Activated CD8-positive, alpha-beta memory T cell treated with anti-CD3 and anti-CD28 coated beads, Interleukin-2, amount 50 U/mL, for 24 hours (primary cell): Measurements from ENCODE around the gene NFE2L3.
"Not testable (repeated sequence)": the region's sequence is repeated elsewhere in the genome, so short reads cannot be mapped to it uniquely, and the experiment has no call there.

ENCODE experiments used
- DNase-seq: peaks from one replicate; pipeline ENCODE4 v3.0.0-alpha.2; 2020; ENCODE audit errors: extremely low read depth

The NFE2L3 gene, protein sequence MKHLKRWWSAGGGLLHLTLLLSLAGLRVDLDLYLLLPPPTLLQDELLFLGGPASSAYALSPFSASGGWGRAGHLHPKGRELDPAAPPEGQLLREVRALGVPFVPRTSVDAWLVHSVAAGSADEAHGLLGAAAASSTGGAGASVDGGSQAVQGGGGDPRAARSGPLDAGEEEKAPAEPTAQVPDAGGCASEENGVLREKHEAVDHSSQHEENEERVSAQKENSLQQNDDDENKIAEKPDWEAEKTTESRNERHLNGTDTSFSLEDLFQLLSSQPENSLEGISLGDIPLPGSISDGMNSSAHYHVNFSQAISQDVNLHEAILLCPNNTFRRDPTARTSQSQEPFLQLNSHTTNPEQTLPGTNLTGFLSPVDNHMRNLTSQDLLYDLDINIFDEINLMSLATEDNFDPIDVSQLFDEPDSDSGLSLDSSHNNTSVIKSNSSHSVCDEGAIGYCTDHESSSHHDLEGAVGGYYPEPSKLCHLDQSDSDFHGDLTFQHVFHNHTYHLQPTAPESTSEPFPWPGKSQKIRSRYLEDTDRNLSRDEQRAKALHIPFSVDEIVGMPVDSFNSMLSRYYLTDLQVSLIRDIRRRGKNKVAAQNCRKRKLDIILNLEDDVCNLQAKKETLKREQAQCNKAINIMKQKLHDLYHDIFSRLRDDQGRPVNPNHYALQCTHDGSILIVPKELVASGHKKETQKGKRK

DNA sequence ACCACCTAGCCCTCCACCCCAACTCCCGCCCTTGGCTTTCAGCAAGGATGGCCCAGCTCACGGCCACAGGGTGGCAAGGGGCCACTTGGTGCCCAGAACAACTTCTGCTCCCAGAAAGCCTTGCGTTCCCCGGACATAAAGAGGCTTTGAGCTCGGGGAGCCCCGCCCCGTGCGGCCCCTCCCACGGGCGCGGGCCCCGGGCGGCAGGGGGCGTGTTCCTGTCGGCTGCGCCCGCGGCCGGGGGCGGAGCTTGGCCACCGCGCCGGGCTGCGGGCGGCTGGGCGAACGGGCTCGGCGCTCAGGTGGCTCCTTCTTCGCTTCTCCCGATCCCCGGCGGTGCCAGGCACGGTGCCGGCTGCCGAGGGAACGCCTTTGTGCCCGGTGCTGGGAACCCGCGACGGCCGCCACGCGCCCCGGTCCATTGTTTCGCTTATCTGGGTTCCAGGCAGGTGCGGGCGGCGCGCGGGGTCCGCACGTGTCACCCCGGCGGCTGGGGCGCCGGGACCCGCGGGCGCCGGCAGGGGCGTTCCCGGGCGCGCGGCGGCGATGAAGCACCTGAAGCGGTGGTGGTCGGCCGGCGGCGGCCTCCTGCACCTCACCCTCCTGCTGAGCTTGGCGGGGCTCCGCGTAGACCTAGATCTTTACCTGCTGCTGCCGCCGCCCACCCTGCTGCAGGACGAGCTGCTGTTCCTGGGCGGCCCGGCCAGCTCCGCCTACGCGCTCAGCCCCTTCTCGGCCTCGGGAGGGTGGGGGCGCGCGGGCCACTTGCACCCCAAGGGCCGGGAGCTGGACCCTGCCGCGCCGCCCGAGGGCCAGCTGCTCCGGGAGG is at the start of gene NFE2L3:
Gene NFE2L3 (plus strand): TSS at position 246 of the 829 bp plus-strand sequence. CDS start 301 bp downstream, at position 547.
- peak; percentile 51 for DNase-seq

DNA sequence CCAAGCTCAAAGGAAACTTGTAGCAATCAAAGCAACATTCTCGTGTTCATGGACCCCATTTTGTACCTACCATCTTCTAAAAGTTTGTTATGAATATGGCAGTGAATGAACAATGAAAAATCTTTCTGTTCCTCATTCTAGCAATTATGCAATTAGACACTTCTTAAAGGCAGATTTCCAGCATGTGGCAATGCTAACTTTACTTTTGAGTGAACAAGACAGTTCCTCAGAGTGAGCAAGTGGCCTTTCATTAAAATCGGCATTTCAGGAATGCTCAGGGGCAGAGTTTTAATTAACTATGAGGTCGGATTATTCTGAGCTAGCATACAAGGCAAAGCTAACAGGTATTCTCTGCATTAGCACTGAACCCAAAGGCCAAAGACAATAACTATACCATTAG is 48.4 kb upstream of the NFE2L3 start:
- DNase-seq, result no peak

DNA sequence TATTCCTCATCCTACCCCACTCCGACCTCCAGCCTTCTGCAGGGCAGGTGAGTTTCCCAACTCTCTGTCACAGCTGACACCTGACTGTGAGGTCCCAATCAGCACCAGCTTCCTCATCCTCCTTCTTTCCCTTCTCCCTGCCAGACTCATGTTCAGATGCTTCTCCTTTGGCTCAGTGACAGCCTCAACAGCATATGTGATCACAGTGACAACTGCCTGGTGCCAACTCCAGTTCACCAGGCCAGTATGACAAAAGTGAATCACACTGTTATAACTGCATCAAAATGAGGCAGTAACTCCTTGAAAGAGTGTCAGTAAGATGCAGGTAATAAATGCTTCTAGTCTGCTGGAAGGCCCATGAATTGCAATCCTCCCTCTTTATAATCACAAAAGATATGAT is 46.8 kb upstream of the NFE2L3 start:
- no peak for DNase-seq

DNA sequence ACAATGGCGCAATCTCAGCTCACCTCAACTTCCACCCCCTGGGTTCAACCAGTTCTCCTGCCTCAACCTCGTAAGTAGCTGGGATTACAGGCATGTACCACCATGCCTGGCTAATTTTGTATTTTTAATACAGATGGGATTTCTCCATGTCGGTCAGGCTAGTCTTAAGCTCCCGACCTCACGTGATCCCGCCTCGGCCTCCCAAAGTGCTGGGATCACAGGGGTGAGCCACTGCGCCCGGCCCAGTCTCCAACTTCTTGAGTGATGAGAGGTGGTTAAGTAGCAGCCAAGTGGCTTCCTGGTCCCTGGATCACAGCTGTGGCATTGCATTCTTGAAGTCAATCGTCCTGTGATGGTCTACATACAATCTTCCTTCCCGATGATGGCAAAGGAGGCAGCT is 46.1 kb upstream of the NFE2L3 start:
- DNase-seq, result no peak

DNA sequence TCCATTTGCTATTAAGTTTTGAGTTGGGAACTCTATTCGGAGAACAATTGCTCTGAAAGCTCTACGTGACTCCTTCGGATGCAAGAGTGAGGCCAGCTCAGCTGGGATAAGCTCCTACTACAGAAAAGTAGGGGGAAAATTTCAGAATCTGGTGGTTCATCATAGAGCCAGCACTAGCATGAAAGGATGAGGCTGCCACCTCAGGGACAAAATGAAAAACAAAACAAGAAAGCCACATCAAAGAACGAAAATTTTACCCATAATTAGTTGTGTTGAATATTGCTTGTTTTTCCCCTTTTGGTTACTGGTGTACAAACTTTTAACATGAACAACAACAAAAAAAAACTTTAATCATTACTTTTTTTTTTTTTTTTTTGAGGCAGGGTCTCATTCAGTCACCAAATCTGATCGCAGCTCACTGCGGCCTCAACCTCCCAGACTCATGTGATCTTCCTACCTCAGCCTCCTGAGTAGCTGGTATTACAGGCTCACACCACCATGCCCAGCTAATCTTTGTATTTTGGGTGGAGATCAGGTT is 39.7 kb upstream of the NFE2L3 start:
- DNase-seq, result no peak

DNA sequence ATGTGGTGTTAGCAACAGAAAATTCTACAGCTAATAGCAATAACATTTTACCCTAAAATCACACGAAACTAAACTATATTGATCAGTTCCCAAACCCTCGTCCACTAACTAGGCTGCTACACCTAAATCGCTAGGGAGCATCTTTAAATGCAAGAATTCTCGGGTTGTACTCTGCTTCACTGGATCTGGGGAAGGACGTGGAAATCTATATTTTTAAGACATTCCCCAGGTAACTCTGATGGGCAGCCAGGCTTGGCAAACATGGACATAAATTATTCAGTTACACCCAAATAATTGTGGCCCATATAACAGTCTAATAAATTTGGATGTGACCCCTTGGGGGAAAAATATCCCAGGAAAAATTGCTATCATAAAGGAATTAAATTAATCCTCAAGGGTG is 36.3 kb upstream of the NFE2L3 start:
- DNase-seq, result no peak

DNA sequence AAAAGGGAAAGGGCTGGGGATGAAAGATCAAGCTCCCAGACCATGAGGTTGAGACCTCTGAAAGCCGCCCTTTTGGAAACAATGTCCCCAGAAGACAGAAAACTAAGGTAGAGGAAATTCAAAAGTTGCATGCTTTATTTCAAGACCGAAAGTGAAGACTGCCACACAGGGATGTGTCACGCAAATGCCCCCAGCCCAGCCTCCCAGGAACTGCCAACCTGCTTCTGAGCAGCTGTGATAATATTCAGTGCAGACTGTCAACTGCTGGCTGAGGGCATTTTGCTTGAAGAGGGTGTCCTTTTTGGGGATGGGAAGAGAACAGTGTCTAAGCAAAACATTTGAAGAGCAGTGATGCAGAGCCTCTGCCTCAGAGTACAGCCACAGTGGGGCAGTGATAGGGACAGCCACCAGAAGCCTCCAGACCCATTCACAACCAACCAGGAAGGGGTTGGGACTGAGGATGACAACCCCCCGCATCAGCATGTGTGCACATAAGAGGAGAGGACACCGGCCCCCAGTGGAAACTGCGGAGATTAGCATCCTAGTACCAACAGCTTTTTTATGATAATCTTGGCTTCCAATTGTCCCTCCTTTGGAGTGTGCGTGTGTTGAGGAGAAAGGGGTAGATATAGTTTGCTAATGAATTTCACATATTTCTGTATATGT is 34.7 kb upstream of the NFE2L3 start:
- no peak for DNase-seq

DNA sequence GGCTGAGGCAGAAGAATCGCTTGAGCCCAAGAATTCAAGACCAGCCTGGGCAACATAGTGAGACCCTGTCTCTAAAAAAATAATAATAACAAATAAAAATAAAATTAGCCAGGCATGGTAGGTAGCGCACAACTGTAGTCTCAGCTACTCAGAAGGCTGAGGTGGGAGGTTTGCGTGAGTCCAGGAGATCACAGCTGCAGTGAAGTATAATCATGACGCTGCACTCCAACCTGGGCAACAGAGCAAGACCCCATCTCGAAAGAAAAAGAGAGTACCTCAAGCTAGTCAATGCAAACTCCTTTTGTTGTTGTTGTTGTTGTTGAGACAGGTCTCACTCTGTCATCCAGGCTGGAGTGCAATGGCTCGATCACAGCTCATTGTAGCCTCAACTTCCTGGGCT is 34.0 kb upstream of the NFE2L3 start:
- DNase-seq, result no peak

DNA sequence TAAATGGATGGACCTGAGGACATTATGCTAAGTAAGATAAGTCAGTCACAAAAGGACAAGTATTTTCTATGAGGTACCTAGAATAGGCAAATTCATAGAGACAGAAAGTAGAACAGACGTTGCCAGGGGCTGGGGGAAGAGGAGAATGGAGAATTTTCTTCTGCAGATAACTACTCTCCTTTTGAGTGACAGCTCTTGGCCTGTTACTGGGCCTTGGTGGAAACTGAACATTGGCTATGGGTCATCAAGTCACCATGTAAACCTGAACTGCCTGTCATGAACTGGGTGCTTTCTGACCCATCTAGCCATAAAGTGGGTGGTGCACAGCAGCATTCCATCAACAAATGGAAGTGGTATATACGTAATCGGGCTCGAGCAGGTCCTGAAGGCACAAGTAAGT is 29.3 kb upstream of the NFE2L3 start:
- DNase-seq, result no peak

DNA sequence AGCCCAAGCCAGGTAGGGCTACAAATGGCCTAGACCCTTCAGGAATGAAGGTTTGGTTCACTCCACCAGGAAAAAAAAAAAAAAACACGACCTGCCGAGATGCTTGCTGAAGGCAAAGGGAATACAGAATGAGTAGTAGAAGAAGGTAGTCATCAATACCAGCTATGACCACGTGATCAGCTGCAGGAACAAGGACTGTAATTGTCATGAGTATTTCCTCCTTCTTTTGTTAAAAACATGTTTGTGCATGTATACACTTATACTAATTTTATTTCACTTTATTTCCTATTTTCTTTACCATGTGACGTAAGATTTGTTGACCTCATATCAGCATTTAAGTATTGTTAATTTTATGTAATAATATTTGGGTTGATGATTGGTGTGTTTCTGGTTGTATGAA is 27.2 kb upstream of the NFE2L3 start:
- DNase-seq, result not testable (repeated sequence)

DNA sequence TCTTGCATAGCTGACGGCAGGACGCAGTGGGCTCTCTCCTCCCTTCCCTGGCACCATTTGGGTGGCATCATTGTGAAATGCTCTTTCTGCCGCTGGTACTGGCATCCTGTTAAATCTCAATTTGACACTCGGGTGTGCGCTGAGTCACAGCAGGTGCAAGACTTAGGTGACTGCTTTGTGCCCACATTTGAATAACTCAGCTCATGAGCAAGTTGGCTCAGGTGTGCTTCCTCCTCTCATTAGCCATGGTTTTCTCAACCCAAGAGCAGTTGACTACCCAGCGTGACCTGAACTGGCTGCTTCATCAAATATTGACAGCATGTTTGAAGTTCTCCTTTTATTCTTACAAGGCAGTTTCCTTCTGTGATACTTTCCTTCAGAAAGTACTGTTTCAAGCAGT is 24.6 kb upstream of the NFE2L3 start:
- DNase-seq, result no peak

DNA sequence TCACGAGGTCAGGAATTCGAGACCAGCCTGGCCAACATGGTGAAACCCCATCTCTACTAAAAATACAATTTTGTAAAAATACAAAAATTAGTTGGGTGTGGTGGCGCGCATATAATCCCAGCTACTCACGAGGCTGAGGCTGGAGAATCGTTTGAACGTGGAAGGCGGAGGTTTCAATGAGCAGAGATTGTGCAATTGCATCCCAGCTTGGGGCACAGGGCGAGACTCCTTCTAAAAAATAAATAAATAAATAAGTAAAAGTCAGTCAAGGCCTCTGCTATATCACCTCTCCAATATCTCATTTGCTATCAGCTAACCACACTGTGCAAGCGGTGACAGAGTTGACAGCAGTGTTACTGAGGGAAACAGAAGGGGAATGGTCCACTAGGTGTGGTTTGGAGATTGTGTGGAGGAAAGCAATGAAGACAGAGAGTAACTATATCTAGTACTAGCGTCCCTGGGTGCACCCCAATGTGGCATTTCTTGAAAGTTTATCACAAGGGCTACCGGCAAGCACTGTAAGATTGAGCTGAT is 20.9 kb upstream of the NFE2L3 start:
- DNase-seq, result no peak

DNA sequence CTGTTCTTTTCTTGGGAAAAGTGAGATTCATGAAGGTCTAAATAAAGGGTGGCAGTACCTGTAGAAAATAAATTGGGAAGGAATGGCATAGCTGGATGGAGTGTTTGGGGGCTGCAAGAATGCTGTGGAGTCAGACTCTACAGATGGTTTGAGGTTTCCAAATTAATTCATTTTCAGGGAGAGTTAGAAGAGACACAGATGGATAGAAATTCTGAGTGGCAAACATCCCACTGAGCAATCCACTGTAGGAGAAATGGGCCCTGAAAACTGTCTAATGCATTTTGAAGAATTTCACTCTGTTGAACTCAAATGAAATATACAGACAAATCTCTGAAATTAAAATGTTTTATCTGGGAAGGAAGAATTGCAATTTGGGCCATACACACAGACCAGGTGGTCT is 16.9 kb upstream of the NFE2L3 start:
- no peak for DNase-seq

DNA sequence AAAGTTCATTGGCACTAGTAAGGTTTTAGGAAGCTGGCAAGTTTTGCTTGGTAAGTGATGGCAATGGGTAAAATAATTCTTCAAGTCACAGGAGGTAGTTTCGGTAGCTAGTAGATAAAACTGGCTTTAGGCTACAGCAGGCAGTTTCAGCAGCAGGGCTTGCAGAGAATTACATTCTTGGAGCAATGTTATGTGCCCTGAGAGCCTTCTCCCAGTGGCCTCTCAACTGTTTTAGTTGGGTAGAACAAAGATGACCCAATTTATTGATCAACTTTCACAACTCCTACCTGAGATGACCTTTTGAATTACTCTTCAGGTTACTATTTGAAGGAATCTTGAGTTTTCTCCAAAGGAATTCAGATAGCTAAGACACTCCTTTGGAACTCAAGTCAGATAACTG is 16.4 kb upstream of the NFE2L3 start:
- no peak for DNase-seq

DNA sequence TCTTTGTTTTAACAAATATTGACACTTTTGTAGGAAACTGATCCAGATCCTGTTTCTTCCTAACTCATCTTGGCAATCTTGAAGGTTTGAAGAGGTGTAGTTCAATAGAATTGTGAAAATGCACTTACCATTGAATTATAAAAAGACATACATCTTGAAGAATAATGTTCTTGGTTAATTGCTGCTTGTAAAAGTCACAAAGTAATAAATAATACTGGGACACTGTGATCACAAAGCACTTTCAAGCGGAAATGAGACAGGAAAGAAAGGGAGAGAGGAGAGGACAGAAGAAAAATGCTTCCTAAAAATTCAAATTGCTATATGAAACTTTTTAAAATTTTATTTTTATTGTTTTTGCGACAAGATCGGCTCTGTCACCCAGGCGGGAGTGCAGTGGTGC is 15.2 kb upstream of the NFE2L3 start:
- no peak for DNase-seq

DNA sequence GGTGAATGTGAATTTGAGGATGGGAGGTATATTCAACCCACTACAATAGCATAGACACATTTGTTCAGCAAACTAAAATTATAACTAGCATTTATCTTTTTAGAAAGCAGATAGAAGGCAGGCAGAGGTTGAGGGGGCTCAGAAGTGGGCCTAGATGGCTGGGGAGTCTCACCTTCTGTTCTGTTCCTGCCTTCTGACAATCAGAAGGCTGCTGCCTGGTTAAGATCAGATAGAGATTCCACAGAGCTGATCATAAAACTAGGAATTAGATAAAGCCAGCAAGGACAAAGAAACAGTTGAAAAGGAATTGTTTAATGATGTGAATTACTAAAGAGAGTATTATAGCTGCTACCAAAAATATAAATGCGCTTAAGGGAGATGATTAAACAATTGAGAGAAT is 11.6 kb upstream of the NFE2L3 start:
- no peak for DNase-seq

DNA sequence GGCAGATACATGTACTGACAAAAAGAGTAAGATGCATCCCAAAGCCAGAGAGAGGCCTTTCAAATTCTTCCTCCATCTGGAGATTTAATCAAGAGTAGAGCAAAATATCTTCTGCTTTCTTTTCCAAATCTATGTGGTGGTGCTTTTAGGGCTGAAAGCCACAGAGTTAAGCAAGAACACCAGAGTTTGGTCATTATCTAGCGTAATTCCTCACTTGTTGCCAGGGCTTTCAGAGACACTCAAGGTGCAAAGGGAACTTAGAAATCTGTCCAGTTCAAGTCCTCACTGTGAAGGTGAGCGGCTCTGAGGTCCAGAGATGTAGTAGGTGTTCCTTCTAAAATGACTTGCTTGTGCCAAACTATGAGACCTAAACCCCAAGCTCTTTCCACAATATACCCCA is 10.9 kb upstream of the NFE2L3 start:
- no peak for DNase-seq

DNA sequence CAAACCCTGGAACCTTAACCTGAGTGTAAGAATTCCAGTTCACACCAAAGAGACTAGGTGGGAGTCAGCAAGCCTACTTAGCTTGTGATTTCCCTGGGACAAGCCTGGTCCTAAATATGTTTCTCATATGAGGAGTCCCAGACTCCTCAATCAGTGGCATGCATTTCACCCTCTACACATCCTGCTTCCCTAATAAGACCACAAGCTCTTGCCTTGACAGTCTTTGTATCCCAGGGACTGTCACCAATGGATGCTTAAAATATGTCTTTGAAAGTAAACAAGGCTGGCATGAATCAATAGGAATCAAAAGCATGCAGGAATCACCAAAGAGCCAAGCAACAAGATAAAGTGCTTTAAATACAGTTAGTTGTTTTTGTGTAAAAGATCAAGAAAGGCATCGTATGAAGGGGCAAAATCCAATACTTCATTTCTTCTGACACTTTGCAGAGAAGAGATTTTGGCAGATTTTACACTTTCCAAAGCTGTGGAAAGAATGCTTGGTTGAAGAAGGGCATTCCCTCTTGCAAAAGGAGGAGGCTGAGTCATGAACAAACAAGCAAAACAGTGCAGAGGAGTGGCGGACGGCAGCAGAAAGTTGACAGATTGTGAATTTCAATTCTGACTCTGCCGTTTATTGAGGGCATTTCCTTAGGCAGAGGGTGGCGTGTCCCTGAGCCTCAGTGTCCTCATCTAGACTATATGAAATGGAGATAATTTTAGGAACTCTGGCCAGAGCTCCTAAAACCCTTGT is 8.5 kb upstream of the NFE2L3 start:
- no peak for DNase-seq

DNA sequence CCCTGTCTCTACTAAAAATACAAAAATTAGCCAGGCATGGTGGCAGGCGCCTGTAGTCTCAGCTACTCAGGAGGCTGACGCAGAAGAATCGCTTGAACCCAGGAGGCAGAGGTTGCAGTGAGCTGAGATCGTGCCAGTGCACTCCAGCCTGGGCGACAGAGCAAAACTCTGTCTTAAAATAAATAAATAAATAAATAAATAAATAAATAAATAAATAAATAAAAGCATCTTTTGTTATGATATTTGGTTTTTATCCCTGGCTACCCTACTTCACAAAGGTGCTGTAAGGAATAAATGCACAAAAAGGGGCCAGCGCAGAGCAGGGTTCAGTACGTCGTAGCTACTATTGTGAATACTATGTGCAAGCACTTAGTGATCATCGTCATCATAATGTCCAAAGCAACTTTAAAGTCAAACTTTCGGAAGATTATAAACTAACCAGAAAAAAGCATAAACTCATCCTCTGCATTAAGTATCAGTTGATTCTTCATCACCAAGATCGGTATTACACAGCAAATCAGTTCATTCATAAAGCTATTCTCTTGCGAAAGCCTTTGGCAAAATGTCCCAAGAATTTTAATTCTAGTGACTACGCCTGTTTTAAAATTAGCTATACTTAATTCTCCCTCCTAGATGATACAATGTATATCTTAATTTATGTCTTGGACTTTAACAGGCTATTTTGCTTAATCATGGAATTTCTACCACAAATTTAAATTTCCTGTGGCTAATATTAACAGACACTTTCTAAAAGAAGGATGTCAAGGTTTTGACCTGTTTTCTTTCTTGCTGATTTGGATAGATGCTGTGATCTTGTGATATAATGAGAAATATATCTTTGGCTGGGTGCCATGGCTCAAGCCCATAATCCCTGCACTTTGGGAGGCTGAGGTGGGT is 7.6 kb upstream of the NFE2L3 start:
- DNase-seq, result no peak

DNA sequence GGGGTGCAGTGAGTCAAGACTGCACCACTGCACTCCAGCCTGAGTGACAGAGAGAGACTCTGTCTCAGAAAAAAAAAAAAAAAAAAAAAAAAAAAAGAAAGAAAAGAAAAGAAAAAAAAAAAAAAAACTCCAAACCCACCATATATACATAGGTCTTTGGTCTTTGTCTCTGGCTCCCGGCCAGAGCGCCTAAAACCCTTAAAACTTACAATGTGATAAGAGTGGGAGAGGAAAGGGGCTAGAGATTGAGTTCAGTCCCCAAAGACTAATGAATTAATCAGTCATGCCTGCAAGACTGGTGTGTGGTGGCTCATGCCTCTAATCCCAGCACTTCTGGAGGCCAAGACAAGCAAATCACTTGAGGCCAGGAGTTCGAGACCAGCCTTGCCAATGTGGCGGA is 6.8 kb upstream of the NFE2L3 start:
- DNase-seq, result no peak
